HEK293 (cell line): ENCODE results near the gene PCDHGA9.

Source experiments
- CTCF ChIP-seq: fragments of 450-650 bp; formaldehyde crosslinking; IDR thresholded peaks from 2 replicates; pipeline ENCODE4 v1.5.1; 2016; ENCODE audit warnings: missing biosample characterization, missing genetic modification characterization
- YY1 ChIP-seq: fragments of 450-650 bp; formaldehyde crosslinking; IDR thresholded peaks from 2 replicates; pipeline ENCODE4 v1.5.1; 2018; ENCODE audit warnings: missing biosample characterization, missing genetic modification characterization
- ZBTB1 ChIP-seq: fragments of 450-650 bp; formaldehyde crosslinking; IDR thresholded peaks from 2 replicates; pipeline ENCODE4 v1.5.1; 2016; ENCODE audit warnings: missing biosample characterization, missing genetic modification characterization
- ZFP37 ChIP-seq: fragments of 450-650 bp; formaldehyde crosslinking; IDR thresholded peaks from 2 replicates; pipeline ENCODE4 v1.5.1; 2016; ENCODE audit warnings: missing biosample characterization, missing genetic modification characterization
- ZNF248 ChIP-seq: fragments of 450-650 bp; formaldehyde crosslinking; IDR thresholded peaks from 2 replicates; pipeline ENCODE4 v1.5.1; 2017; ENCODE audit warnings: missing biosample characterization, missing genetic modification characterization
- ZNF354C ChIP-seq: fragments of 450-650 bp; formaldehyde crosslinking; IDR thresholded peaks from 2 replicates; pipeline ENCODE4 v1.5.1; 2016; ENCODE audit warnings: missing biosample characterization, missing genetic modification characterization, low read depth, borderline replicate concordance
- ZNF521 ChIP-seq: fragments of 450-650 bp; formaldehyde crosslinking; IDR thresholded peaks from 2 replicates; pipeline ENCODE4 v1.5.1; 2017; ENCODE audit warnings: missing biosample characterization, mild to moderate bottlenecking, missing genetic modification characterization

- no peak for TF ChIP-seq ZNF354C
- TF ChIP-seq CTCF (tag by site-specific recombination) = no peak
- no peak for TF ChIP-seq YY1 (tag by site-specific recombination)
- no peak for TF ChIP-seq ZNF521 (tag by site-specific recombination)
- TF ChIP-seq ZBTB1 (tag by site-specific recombination) = no peak
- TF ChIP-seq ZFP37 (tag by site-specific recombination) = no peak
- TF ChIP-seq ZNF248 (tag by site-specific recombination) = no peak
Observed at GRCh38 chr5:141419074-141419880, 16.7 kb downstream of the PCDHGA9 start.
